ENCODE data around the gene FRMD6. TPM values are rescaled to one million over a fixed set of nuclear protein-coding genes. Genes with fewer than 3 reads are reported as not detected.
A peak's percentile ranks its signal among the peaks of the same experiment; 100 is the strongest.

Gene FRMD6
- total RNA-seq, 4 donors from 2014 or later = 97.4 to 199 (median 134) TPM

DNA sequence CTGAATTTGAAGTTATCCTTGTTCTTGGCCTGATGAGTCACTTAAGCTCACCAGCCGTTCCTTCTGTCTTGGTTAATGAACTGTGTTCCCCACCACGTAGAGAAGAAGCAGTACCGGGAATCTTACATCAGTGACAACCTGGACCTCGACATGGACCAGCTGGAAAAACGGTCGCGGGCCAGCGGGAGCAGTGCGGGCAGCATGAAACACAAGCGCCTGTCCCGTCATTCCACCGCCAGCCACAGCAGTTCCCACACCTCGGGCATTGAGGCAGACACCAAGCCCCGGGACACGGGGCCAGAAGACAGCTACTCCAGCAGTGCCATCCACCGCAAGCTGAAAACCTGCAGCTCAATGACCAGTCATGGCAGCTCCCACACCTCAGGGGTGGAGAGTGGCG is 68.2 kb downstream of the FRMD6 start:
- Histone ChIP-seq H3K36me3 (no peaks in the 10 kb centered on the region), H3K27ac (no peak overlapping the region), H3K27me3 (no peaks in the 10 kb centered on the region), H3K4me1 (peaks cover 0 to 4% of the 10 kb centered on the region in 2 donors), H3K4me3 (no peak overlapping the region), H3K9me3 (no peaks in the 10 kb centered on the region)
- DNase-seq = no peak
- no peak for TF ChIP-seq POLR2A (IDR thresholded peaks at IDR 0.05)
- TF ChIP-seq, protein P1, sequence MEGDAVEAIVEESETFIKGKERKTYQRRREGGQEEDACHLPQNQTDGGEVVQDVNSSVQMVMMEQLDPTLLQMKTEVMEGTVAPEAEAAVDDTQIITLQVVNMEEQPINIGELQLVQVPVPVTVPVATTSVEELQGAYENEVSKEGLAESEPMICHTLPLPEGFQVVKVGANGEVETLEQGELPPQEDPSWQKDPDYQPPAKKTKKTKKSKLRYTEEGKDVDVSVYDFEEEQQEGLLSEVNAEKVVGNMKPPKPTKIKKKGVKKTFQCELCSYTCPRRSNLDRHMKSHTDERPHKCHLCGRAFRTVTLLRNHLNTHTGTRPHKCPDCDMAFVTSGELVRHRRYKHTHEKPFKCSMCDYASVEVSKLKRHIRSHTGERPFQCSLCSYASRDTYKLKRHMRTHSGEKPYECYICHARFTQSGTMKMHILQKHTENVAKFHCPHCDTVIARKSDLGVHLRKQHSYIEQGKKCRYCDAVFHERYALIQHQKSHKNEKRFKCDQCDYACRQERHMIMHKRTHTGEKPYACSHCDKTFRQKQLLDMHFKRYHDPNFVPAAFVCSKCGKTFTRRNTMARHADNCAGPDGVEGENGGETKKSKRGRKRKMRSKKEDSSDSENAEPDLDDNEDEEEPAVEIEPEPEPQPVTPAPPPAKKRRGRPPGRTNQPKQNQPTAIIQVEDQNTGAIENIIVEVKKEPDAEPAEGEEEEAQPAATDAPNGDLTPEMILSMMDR (IDR thresholded peaks at IDR 0.05) = no peak
- intact Hi-C loops (cut with DNase I; ENCODE audit: low total_unique reads) = no loop called here

DNA sequence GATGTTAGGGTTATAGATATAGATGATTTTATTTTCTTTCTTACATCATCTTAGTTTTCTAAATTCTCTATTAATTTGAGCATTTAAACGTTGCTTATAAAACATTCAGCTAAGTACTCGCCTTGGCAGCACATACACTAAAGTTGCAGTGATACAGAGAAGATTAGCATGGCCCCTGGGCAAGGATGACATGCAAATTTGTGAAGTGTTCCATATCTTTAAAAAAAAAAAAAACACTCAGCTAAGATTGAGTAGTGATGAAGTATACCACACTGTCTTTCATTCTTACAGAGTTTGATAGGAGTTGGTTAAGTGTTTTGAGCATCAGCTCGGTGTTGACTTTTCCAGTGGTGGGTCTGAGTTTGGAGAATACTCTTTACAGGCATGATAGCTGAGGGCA is 72.3 kb downstream of the FRMD6 start:
- TF ChIP-seq, protein P1 (IDR thresholded peaks at IDR 0.05) = no peak
- no peak for TF ChIP-seq POLR2A (IDR thresholded peaks at IDR 0.05)
- H3K4me3 ChIP-seq = no peak overlapping the region
- intact Hi-C loops (cut with DNase I; ENCODE audit: low total_unique reads) = no loop called here
- H3K27ac ChIP-seq = no peak overlapping the region
- peaks cover 0 to 4% of the 10 kb centered on the region in 2 donors for H3K4me1 ChIP-seq
- H3K36me3 ChIP-seq = no peaks in the 10 kb centered on the region
- no peak for DNase-seq
- no peaks in the 10 kb centered on the region for H3K9me3 ChIP-seq
- H3K27me3 ChIP-seq = no peaks in the 10 kb centered on the region

DNA sequence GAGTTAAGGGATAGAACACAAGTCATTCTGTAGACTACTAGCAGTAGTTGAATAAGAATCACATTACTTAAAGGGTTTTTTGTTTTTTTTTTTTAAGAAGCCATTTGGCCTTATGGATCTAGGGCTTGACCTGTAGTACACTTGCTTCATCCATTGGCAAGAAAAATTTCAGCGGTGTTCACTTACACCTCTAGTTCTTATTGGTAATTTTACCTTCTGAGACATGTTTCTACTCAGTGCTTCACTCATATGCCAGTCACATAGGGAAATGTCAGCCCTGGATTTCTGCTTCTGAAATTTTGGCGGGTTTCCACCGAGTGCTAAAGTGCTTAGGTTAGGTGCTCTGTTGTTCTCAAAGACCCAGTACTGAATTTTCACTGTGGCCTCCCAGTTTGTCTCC is 72.9 kb downstream of the FRMD6 start:
- intact Hi-C loops (cut with DNase I; ENCODE audit: low total_unique reads) = no loop called here
- Histone ChIP-seq H3K4me3 (no peak overlapping the region), H3K4me1 (peaks cover 0 to 4% of the 10 kb centered on the region in 2 donors), H3K9me3 (no peaks in the 10 kb centered on the region), H3K27me3 (no peaks in the 10 kb centered on the region), H3K27ac (peak overlapping the region in 1 of 2 donors; percentile 28), H3K36me3 (no peaks in the 10 kb centered on the region)
- DNase-seq = no peak
- TF ChIP-seq POLR2A (IDR thresholded peaks at IDR 0.05) = no peak
- TF ChIP-seq, protein P1 (IDR thresholded peaks at IDR 0.05) = no peak

DNA sequence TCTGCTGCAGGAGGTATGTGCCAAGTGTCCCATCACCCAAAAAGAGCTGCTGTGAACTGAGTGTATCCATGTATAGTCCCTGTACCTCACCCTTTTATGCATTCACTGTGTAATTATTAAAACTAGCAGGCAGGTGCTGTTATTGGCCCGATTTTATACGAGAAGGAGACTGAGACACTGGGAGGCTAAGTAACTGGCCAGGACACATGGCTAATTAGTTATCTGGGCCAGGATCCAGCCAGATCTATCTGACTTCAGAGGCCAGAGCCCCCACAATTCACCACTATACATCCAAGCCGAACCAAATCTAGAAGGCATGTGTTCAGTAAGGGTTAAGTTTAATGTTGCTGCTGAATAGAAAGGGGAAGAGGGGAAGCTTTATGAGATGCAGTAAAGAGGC is 73.4 kb downstream of the FRMD6 start:
- H3K36me3 ChIP-seq = no peaks in the 10 kb centered on the region
- H3K4me1 ChIP-seq = peaks cover 0 to 4% of the 10 kb centered on the region in 2 donors
- H3K27ac ChIP-seq = peak overlapping the region in 1 of 2 donors; percentile 28
- TF ChIP-seq POLR2A (IDR thresholded peaks at IDR 0.05) = no peak
- TF ChIP-seq, protein P1 (IDR thresholded peaks at IDR 0.05) = no peak
- intact Hi-C loops (cut with DNase I; ENCODE audit: low total_unique reads) = no loop called here
- H3K9me3 ChIP-seq = no peaks in the 10 kb centered on the region
- no peak overlapping the region for H3K4me3 ChIP-seq
- no peak for DNase-seq
- no peaks in the 10 kb centered on the region for H3K27me3 ChIP-seq

DNA sequence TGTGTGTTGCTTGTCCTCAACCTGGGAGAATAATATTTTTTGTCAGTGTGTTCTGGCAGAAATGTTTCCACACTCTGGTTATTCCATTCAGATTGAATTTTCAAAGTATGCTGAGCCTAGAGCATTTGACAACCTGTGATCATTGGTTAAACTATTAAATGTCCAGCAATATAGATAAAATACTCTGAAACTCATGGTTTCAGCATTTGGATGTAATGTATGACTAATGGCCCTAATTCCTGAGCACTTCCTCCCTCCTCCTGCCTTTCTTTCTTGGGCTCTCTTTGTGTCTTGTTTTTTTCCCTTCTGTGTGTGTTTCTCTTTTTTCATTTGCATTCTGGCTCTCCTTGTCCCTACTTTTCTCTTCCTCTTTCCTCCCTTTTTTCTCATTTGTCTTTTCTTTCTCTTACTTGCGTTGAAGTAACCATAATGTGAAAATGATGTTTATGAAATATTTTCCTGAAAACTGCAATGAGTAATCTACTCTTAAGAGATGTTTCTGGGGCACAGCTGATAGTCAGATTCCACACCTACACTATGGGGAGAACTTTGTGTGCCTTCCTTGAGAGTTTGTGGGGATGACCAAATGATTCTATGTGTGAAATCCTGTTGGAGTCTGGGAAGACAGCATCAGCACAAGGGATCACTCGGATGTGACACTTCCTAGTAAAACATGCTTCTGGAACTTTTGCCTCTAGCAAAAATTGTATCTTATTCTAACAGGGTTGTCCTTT is 74.6 kb downstream of the FRMD6 start:
- Histone ChIP-seq H3K4me1 (peaks cover 0 to 4% of the 10 kb centered on the region in 2 donors), H3K27ac (no peak overlapping the region), H3K4me3 (no peak overlapping the region), H3K27me3 (no peaks in the 10 kb centered on the region), H3K9me3 (no peaks in the 10 kb centered on the region), H3K36me3 (no peaks in the 10 kb centered on the region)
- DNase-seq = no peak
- no peak for TF ChIP-seq POLR2A (IDR thresholded peaks at IDR 0.05)
- TF ChIP-seq, protein P1 (IDR thresholded peaks at IDR 0.05) = no peak
- intact Hi-C loops (cut with DNase I; ENCODE audit: low total_unique reads) = no loop called here

Measured in uterus (tissue), 4 donors.